IMR-90 (cell line): ENCODE measurements around the gene C2. TPM values are rescaled to one million over a fixed set of nuclear protein-coding genes. Genes with fewer than 3 reads are reported as not detected.

ENCODE experiments used
- ATAC-seq: fragments of 200-7000 bp; cut with Tn5 transposase; 2 replicates; pipeline ENCODE4 v1.9.1; 2020; ENCODE audit warnings: low read depth, mild to moderate bottlenecking, moderate library complexity
- BruUV-seq: library from RNA; stranded (reverse); fragments of 400-500 nt; replicated peaks from 2 replicates; lab custom pipeline; 2021; lab: Mats Ljungman, UMichigan
- CTCF ChIA-PET: fragments of 300-600 bp; formaldehyde crosslinking; extraction: SDS; loops from one replicate; lab custom pipeline; 2021; ENCODE audit warnings: antibody characterized with exemption; lab: Yijun Ruan, JAX
- POLR2A ChIA-PET: fragments of 300-600 bp; sonication (Branson Sonifier 250); formaldehyde crosslinking; loops from one replicate; lab custom pipeline; 2022; ENCODE audit warnings: antibody characterized with exemption; ENCODE audit not compliant: unreplicated experiment; lab: Charles Lee
- DNase-seq: peaks from one replicate; pipeline ENCODE4 v3.0.0; 2013
- H2AFZ ChIP-seq: replicated peaks from 2 replicates; pipeline ENCODE3; 2013; ENCODE audit warnings: low read length, mild to moderate bottlenecking; ENCODE audit not compliant: poor library complexity
- H2AK5ac ChIP-seq: 2 replicates; pipeline ENCODE4 v1.6.1; 2013; ENCODE audit warnings: low read depth, low read length, inconsistent platforms
- H2AK9ac ChIP-seq: replicated peaks from 2 replicates; pipeline ENCODE3; 2013; ENCODE audit warnings: mild to moderate bottlenecking, low read depth, low read length, moderate library complexity; ENCODE audit not compliant: poor library complexity
- H2BK120ac ChIP-seq: 2 replicates; pipeline ENCODE4 v1.6.1; 2013; ENCODE audit warnings: low read depth, low read length, inconsistent platforms
- H2BK15ac ChIP-seq: 3 replicates; pipeline ENCODE4 v1.6.1; 2013; ENCODE audit warnings: low read depth, low read length, inconsistent platforms
- H2BK20ac ChIP-seq: 2 replicates; pipeline ENCODE4 v1.6.1; 2013; ENCODE audit warnings: low read depth, mild to moderate bottlenecking, inconsistent platforms, low read length, moderate library complexity
- H2BK5ac ChIP-seq: 2 replicates; pipeline ENCODE4 v1.6.1; 2013; ENCODE audit warnings: mild to moderate bottlenecking, low read depth, low read length, inconsistent platforms; ENCODE audit not compliant: poor library complexity, severe bottlenecking
- H3K14ac ChIP-seq: replicated peaks from 2 replicates; pipeline ENCODE4 v1.6.1; 2013; ENCODE audit warnings: low read depth, low read length, inconsistent platforms
- H3K18ac ChIP-seq: 2 replicates; pipeline ENCODE4 v1.6.1; 2013; ENCODE audit warnings: low read depth, low read length, control low read depth
- H3K23ac ChIP-seq: 2 replicates; pipeline ENCODE4 v1.6.1; 2013; ENCODE audit warnings: low read depth, low read length, inconsistent platforms
- H3K27ac ChIP-seq: 2 replicates; pipeline ENCODE4 v1.5.1; 2013; ENCODE audit warnings: mild to moderate bottlenecking, control low read depth, low read length; ENCODE audit not compliant: insufficient read depth
- H3K27me3 ChIP-seq: 2 replicates; pipeline ENCODE4 v1.6.1; 2013; ENCODE audit warnings: low read length; ENCODE audit not compliant: control insufficient read depth, insufficient read depth
- H3K36me3 ChIP-seq: 2 replicates; pipeline ENCODE4 v1.6.1; 2013; ENCODE audit warnings: low read length, mixed read lengths; ENCODE audit not compliant: control insufficient read depth, insufficient read depth
- H3K4ac ChIP-seq: 2 replicates; pipeline ENCODE4 v1.6.1; 2013; ENCODE audit warnings: low read depth, low read length, inconsistent platforms
- H3K4me1 ChIP-seq: 2 replicates; pipeline ENCODE4 v1.6.1; 2013; ENCODE audit warnings: low read length, mixed read lengths; ENCODE audit not compliant: control insufficient read depth, insufficient read depth
- H3K4me2 ChIP-seq: 2 replicates; pipeline ENCODE4 v1.6.1; 2013; ENCODE audit warnings: low read depth, mild to moderate bottlenecking, control low read depth, low read length, moderate library complexity
- H3K4me3 ChIP-seq: 2 replicates; pipeline ENCODE4 v1.5.1; 2013; ENCODE audit warnings: low read depth, mild to moderate bottlenecking, control low read depth, low read length, moderate library complexity; ENCODE audit not compliant: insufficient read depth
- H3K56ac ChIP-seq: 2 replicates; pipeline ENCODE4 v1.6.1; 2013; ENCODE audit warnings: low read length, inconsistent platforms; ENCODE audit not compliant: insufficient read depth; ENCODE audit errors: extremely low read depth
- H3K79me1 ChIP-seq, 2 experiments: 2 replicates each; pipeline ENCODE4 v1.6.1; 2013; ENCODE audit warnings: low read length in 2 of 2, inconsistent platforms in 1 of 2, low read depth in 1 of 2
- H3K9ac ChIP-seq: 2 replicates; pipeline ENCODE4 v1.6.1; 2013; ENCODE audit warnings: low read depth, low read length, control low read depth
- H3K9me1 ChIP-seq: 2 replicates; pipeline ENCODE4 v1.6.1; 2013; ENCODE audit warnings: low read length, inconsistent platforms; ENCODE audit not compliant: insufficient read depth
- H3K9me3 ChIP-seq: 2 replicates; pipeline ENCODE4 v1.6.1; 2013; ENCODE audit warnings: low read length; ENCODE audit not compliant: control insufficient read depth, insufficient read depth
- H4K20me1 ChIP-seq: 2 replicates; pipeline ENCODE4 v1.6.1; 2013; ENCODE audit warnings: low read length, inconsistent platforms; ENCODE audit not compliant: insufficient read depth
- H4K5ac ChIP-seq: 2 replicates; pipeline ENCODE4 v1.6.1; 2013; ENCODE audit warnings: mild to moderate bottlenecking, low read depth, low read length, control low read depth
- H4K8ac ChIP-seq, 2 experiments: 2 replicates each; pipeline ENCODE4 v1.6.1; 2013; ENCODE audit warnings: low read depth in 2 of 2, low read length in 2 of 2, control low read depth in 1 of 2, inconsistent platforms in 1 of 2
- H4K91ac ChIP-seq: 2 replicates; pipeline ENCODE4 v1.6.1; 2013; ENCODE audit warnings: low read depth, low read length, inconsistent platforms; ENCODE audit not compliant: insufficient read depth
- BHLHE40 ChIP-seq: fragments of 150-350 bp; IDR thresholded peaks from 2 replicates; pipeline ENCODE4 v1.6.1; 2016; ENCODE audit warnings: mild to moderate bottlenecking, low read depth, low read length
- CEBPB ChIP-seq: IDR thresholded peaks from 2 replicates; pipeline ENCODE4 v1.6.1; 2012; ENCODE audit warnings: low read depth, low read length, improper control_type of control experiment
- CHD1 ChIP-seq: IDR thresholded peaks from 2 replicates; pipeline ENCODE4 v1.6.1; 2012; ENCODE audit warnings: low read depth, low read length, improper control_type of control experiment
- CTCF ChIP-seq: conservative IDR thresholded peaks from 2 replicates; pipeline ENCODE4 v1.5.1; 2012; ENCODE audit warnings: mild to moderate bottlenecking, low read depth, low read length, improper control_type of control experiment
- ELK1 ChIP-seq: fragments of 150-350 bp; IDR thresholded peaks from 2 replicates; pipeline ENCODE4 v1.6.1; 2016; ENCODE audit warnings: low read depth, mild to moderate bottlenecking, low read length, moderate library complexity, borderline replicate concordance
- FOS ChIP-seq: fragments of 150-350 bp; IDR thresholded peaks from 2 replicates; pipeline ENCODE4 v1.6.1; 2016; ENCODE audit warnings: low read depth, low read length
- MAFK ChIP-seq: IDR thresholded peaks from 2 replicates; pipeline ENCODE4 v1.6.1; 2012; ENCODE audit warnings: low read depth, low read length, improper control_type of control experiment
- MAZ ChIP-seq: IDR thresholded peaks from 2 replicates; pipeline ENCODE4 v1.6.1; 2012; ENCODE audit warnings: low read depth, mild to moderate bottlenecking, low read length, improper control_type of control experiment, moderate library complexity, borderline replicate concordance
- MXI1 ChIP-seq: IDR thresholded peaks from 2 replicates; pipeline ENCODE4 v1.6.1; 2012; ENCODE audit warnings: low read depth, mild to moderate bottlenecking, low read length, moderate library complexity, borderline replicate concordance
- NFE2L2 ChIP-seq: fragments of 150-350 bp; IDR thresholded peaks from 2 replicates; pipeline ENCODE4 v1.6.1; 2016; ENCODE audit warnings: low read depth, mild to moderate bottlenecking, low read length
- POLR2A ChIP-seq: IDR thresholded peaks from 2 replicates; pipeline ENCODE4 v1.6.1; 2012; ENCODE audit warnings: mild to moderate bottlenecking, low read depth, low read length
- RAD21 ChIP-seq: IDR thresholded peaks from 2 replicates; pipeline ENCODE4 v1.6.1; 2012; ENCODE audit warnings: low read length, improper control_type of control experiment
- RCOR1 ChIP-seq: IDR thresholded peaks from 2 replicates; pipeline ENCODE4 v1.6.1; 2012; ENCODE audit warnings: mild to moderate bottlenecking, low read length, improper control_type of control experiment; ENCODE audit not compliant: insufficient replicate concordance
- RFX5 ChIP-seq: IDR thresholded peaks from 2 replicates; pipeline ENCODE4 v1.8.0; 2012; ENCODE audit warnings: low read depth, mild to moderate bottlenecking, low read length, moderate library complexity
- SMC3 ChIP-seq: fragments of 150-350 bp; IDR thresholded peaks from 2 replicates; pipeline ENCODE4 v1.6.1; 2016; ENCODE audit warnings: low read depth, mild to moderate bottlenecking, antibody characterized with exemption, low read length, moderate library complexity
- USF2 ChIP-seq: fragments of 150-350 bp; IDR thresholded peaks from 2 replicates; pipeline ENCODE4 v1.6.1; 2017; ENCODE audit warnings: mild to moderate bottlenecking, antibody characterized with exemption, low read length, low read depth
- WGBS, 2 experiments: methylation state at CpG; one replicate each; pipeline versions ENCODE4 v1.1.5 to v1.1.7; 2013; ENCODE audit warnings: missing lambda C conversion rate in 2 of 2; ENCODE audit not compliant: insufficient read length in 1 of 2; ENCODE audit errors: extremely low coverage in 2 of 2; 5-methylcytosine and 5-hydroxymethylcytosine counted together
- dilution Hi-C: fragments of 300-500 bp; cut with HindIII; formaldehyde crosslinking; loops from one replicate; pipeline ENCODE4 v1.14.3; 2018; ENCODE audit warnings: low sequenced_read_pairs; ENCODE audit not compliant: unreplicated experiment
- in situ Hi-C: fragments of 300-500 bp; cut with MboI; formaldehyde crosslinking; loops from 3 replicates; pipeline ENCODE4 v1.14.3; 2019; ENCODE audit warnings: low sequenced_read_pairs, inconsistent platforms, mixed read lengths
- intact Hi-C: fragments of 100-400 bp; cut with micrococcal nuclease; formaldehyde crosslinking; loops from 2 replicates; pipeline ENCODE4 v1.10.0; 2022
- polyA plus RNA-seq, 3 experiments: library from polyadenylated mRNA; depleted of rRNA; stranded (reverse); fragments of >200 nt; gene quantifications; 2 replicates each; pipeline ENCODE4 v1.2.3, GENCODE V29; 2012; ENCODE audit warnings: low replicate concordance in 1 of 3
- total RNA-seq: library from RNA; depleted of rRNA; stranded (reverse); fragments of >200 nt; gene quantifications from 2 replicates; pipeline ENCODE4 v1.2.3, GENCODE V29; 2012

Gene C2
- total and polyA plus RNA-seq, 2 of the 4 experiments (the other 2 are of a cell fraction): 0.18 to 0.19 TPM

- Histone ChIP-seq H4K20me1 (0 out of 2 replicates have a peak, but pooled peaks cover 2% of the 10 kb centered on the region), H4K8ac (no peak overlapping the region), H3K27me3 (no peaks in the 10 kb centered on the region), H2AFZ (no peak overlapping the region), H3K9me3 (no peaks in the 10 kb centered on the region), H3K4me2 (no peak overlapping the region), H2AK9ac (no peak overlapping the region), H4K5ac (no peak overlapping the region), H3K14ac (no peak overlapping the region), H3K4me3 (no peak overlapping the region), H3K56ac (no peak overlapping the region), H2BK120ac (no peak overlapping the region), H2BK15ac (no peak overlapping the region), H3K36me3 (peaks cover 52% of the 10 kb centered on the region), H3K4me1 (peaks cover 4% of the 10 kb centered on the region), H2AK5ac (no peak overlapping the region), H2BK20ac (no peak overlapping the region), H3K9ac (no peak overlapping the region), H4K91ac (no peak overlapping the region), H3K23ac (no peak overlapping the region), H3K79me1 (no peaks in the 10 kb centered on the region), H3K4ac (no peak overlapping the region), H3K9me1 (0 out of 2 replicates have a peak, but pooled peaks cover 2% of the 10 kb centered on the region), H2BK5ac (no peak overlapping the region), H3K27ac (no peak overlapping the region), H3K18ac (no peak overlapping the region)
- CTCF ChIA-PET: no interaction called here
- no peak for DNase-seq
- no TSS peak for BruUV-seq
- POLR2A ChIA-PET: no interaction called here
- intact Hi-C loops: no loop called here
- dilution Hi-C loops: no loop called here
- in situ Hi-C loops: no loop called here
- WGBS, 2 experiments: 80% methylated on average over 4 of the region's 10 CpGs; no CpG with 5 or more reads in 1 of the 2 experiments
- ATAC-seq: no peak
- TF ChIP-seq CTCF (no peak), MAFK (no peak), NFE2L2 (no peak), ELK1 (no peak), SMC3 (no peak), MXI1 (no peak), RCOR1 (no peak), MAZ (no peak), CHD1 (no peak), RAD21 (no peak), FOS (no peak), POLR2A (no peak), CEBPB (no peak), BHLHE40 (no peak), RFX5 (no peak), USF2 (no peak)
Measured at GRCh38 chr6:31880616-31881015, 46.9 kb upstream of the C2 start.
